K562 (cell line): ENCODE measurements around the gene ADAMTS14. TPM values are rescaled to one million over a fixed set of nuclear protein-coding genes. Genes with fewer than 3 reads are reported as not detected.
A peak's percentile ranks its signal among the peaks of the same experiment; 100 is the strongest.

Experiments used
- ARID1B ChIP-seq: fragments of 450-650 bp; IDR thresholded peaks from 2 replicates; pipeline ENCODE4 v1.6.1; 2016; ENCODE audit warnings: antibody characterized with exemption, mild to moderate bottlenecking, inconsistent platforms
- BRD9 ChIP-seq: fragments of 450-650 bp; IDR thresholded peaks from 2 replicates; pipeline ENCODE4 v1.6.1; 2018; ENCODE audit warnings: low read depth; ENCODE audit not compliant: partially characterized antibody
- CBFB ChIP-seq: sonication (generic); formaldehyde crosslinking; IDR thresholded peaks from 2 replicates; pipeline ENCODE4 v1.4.0; 2020; ENCODE audit warnings: mild to moderate bottlenecking, missing genetic modification reagents
- DMBX1 ChIP-seq: fragments of 250-450 bp; sonication (Bioruptor Pico); IDR thresholded peaks from 2 replicates; pipeline ENCODE4 v1.8.0; 2022; ENCODE audit warnings: inconsistent platforms, mild to moderate bottlenecking, moderate library complexity, borderline replicate concordance
- ELF1 ChIP-seq: fragments of 200-800 bp; sonication (Bioruptor generic); IDR thresholded peaks from 2 replicates; pipeline ENCODE4 v1.6.1; 2016; ENCODE audit warnings: missing genetic modification characterization, missing compliant biosample characterization
- FOXM1 ChIP-seq, 2 experiments: fragments of 450-650 bp in 1 of 2; sonication (generic) in 1 of 2; formaldehyde crosslinking in 1 of 2; IDR thresholded peaks; 2 replicates each; pipeline versions ENCODE4 v1.6.1 to v1.9.0; 2017 to 2022; ENCODE audit warnings: low read depth in 2 of 2, mild to moderate bottlenecking in 2 of 2, missing genetic modification reagents in 1 of 2, moderate library complexity in 1 of 2
- GABPB2 ChIP-seq: fragments of 250-450 bp; sonication (Bioruptor Pico); conservative IDR thresholded peaks from 2 replicates; pipeline ENCODE4 v1.5.1; 2021; ENCODE audit warnings: mild to moderate bottlenecking
- IFI16 ChIP-seq: fragments of 250-450 bp; sonication (Bioruptor Pico); IDR thresholded peaks from 2 replicates; pipeline ENCODE4 v2.1.2; 2022; ENCODE audit warnings: mild to moderate bottlenecking, inconsistent platforms
- JUNB ChIP-seq: fragments of 450-650 bp; formaldehyde crosslinking; conservative IDR thresholded peaks from 2 replicates; pipeline ENCODE4 v1.4.0; 2020; ENCODE audit warnings: mild to moderate bottlenecking
- PTRF ChIP-seq: fragments of 450-650 bp; IDR thresholded peaks from 2 replicates; pipeline ENCODE4 v1.6.1; 2016; ENCODE audit warnings: mild to moderate bottlenecking, missing genetic modification characterization, missing compliant biosample characterization
- RUNX1 ChIP-seq: sonication (generic); IDR thresholded peaks from 2 replicates; pipeline ENCODE4 v1.6.1; 2016; ENCODE audit warnings: antibody characterized with exemption, low read depth
- SMARCA4 ChIP-seq: fragments of 450-650 bp; IDR thresholded peaks from 2 replicates; pipeline ENCODE4 v1.6.1; 2016
- SMARCA5 ChIP-seq: fragments of 450-650 bp; IDR thresholded peaks from 2 replicates; pipeline ENCODE4 v1.6.1; 2016
- SMARCE1 ChIP-seq: fragments of 450-650 bp; IDR thresholded peaks from 2 replicates; pipeline ENCODE4 v1.7.1; 2016; ENCODE audit warnings: mild to moderate bottlenecking
- SRSF1 ChIP-seq: fragments of 200-400 bp; formaldehyde crosslinking; IDR thresholded peaks from 2 replicates; pipeline ENCODE4 v1.6.1; 2017; ENCODE audit warnings: mild to moderate bottlenecking, low read depth, low read length, moderate library complexity
- TAF1 ChIP-seq: IDR thresholded peaks from 2 replicates; pipeline ENCODE4 v1.6.1; 2011; ENCODE audit warnings: mild to moderate bottlenecking, low read length, moderate library complexity; ENCODE audit not compliant: insufficient read depth, control insufficient read depth, severe bottlenecking; ENCODE audit errors: extremely low read depth
- TCF7L2 ChIP-seq: fragments of 150-350 bp; IDR thresholded peaks from 2 replicates; pipeline ENCODE4 v1.6.1; 2016; ENCODE audit warnings: low read depth, mild to moderate bottlenecking, low read length, moderate library complexity
- TEAD1 ChIP-seq, 2 experiments: fragments of 450-650 bp in 1 of 2; sonication (generic) in 1 of 2; formaldehyde crosslinking; IDR thresholded peaks; 2 replicates each; pipeline versions ENCODE4 v1.4.0 to v1.8.0; 2020 to 2022; ENCODE audit warnings: mild to moderate bottlenecking in 2 of 2, missing genetic modification reagents in 1 of 2
- WHSC1 ChIP-seq: IDR thresholded peaks from one replicate; pipeline ENCODE4 v1.6.1; 2012; ENCODE audit warnings: low read length, control low read depth, inconsistent platforms
- ZNF282 ChIP-seq: sonication (generic); formaldehyde crosslinking; IDR thresholded peaks from 2 replicates; pipeline ENCODE4 v1.8.1; 2023; ENCODE audit warnings: missing genetic modification reagents
- ZNF764 ChIP-seq: fragments of 250-450 bp; sonication (Bioruptor Pico); IDR thresholded peaks from 2 replicates; pipeline ENCODE4 v1.4.0; 2020; ENCODE audit warnings: low read depth, mild to moderate bottlenecking, moderate library complexity
- polyA plus RNA-seq, 8 experiments: library from polyadenylated mRNA; depleted of rRNA in 4 of 8; stranded (reverse) in 5 of 8; unstranded in 3 of 8; fragments of >200 nt; fragmentation: Nextera tagmentation in 2 of 8; fragmentation: Illumina TruSeq in 1 of 8; extraction: Ambion mirVana in 2 of 8; extraction: Trizol in 1 of 8; gene quantifications; 2 replicates each; pipeline versions ENCODE4 v1.2.1 to v1.2.3, GENCODE V29; 2011 to 2014; ENCODE audit warnings: inconsistent platforms in 1 of 8, missing spikeins in 1 of 8
- total RNA-seq, 7 experiments: library from RNA; depleted of rRNA in 6 of 7; stranded (reverse); fragments of >200 nt in 6 of 7; fragmentation: Illumina TruSeq in 2 of 7; extraction: Trizol in 2 of 7; gene quantifications; 2 replicates each; pipeline versions ENCODE4 v1.2.1 to v1.2.3, GENCODE V29; 2011 to 2021; ENCODE audit warnings: low replicate concordance in 1 of 7
- TF ChIP-seq, protein P1 (sequence below): fragments of 250-450 bp; sonication (Bioruptor Pico); IDR thresholded peaks from 2 replicates; pipeline ENCODE4 v1.9.0; 2021; ENCODE audit warnings: mild to moderate bottlenecking, inconsistent platforms
- TF ChIP-seq, protein P2 (sequence below): sonication (generic); formaldehyde crosslinking; IDR thresholded peaks from 2 replicates; pipeline ENCODE4 v1.8.1; 2023; ENCODE audit warnings: mild to moderate bottlenecking, missing genetic modification reagents

Gene ADAMTS14
- total and polyA plus RNA-seq, 9 of the 15 experiments (the other 6 are each of a cell fraction or from before 2014, with no cell fraction given) = 0.04 to 37.4 (median 15.9) TPM

DNA sequence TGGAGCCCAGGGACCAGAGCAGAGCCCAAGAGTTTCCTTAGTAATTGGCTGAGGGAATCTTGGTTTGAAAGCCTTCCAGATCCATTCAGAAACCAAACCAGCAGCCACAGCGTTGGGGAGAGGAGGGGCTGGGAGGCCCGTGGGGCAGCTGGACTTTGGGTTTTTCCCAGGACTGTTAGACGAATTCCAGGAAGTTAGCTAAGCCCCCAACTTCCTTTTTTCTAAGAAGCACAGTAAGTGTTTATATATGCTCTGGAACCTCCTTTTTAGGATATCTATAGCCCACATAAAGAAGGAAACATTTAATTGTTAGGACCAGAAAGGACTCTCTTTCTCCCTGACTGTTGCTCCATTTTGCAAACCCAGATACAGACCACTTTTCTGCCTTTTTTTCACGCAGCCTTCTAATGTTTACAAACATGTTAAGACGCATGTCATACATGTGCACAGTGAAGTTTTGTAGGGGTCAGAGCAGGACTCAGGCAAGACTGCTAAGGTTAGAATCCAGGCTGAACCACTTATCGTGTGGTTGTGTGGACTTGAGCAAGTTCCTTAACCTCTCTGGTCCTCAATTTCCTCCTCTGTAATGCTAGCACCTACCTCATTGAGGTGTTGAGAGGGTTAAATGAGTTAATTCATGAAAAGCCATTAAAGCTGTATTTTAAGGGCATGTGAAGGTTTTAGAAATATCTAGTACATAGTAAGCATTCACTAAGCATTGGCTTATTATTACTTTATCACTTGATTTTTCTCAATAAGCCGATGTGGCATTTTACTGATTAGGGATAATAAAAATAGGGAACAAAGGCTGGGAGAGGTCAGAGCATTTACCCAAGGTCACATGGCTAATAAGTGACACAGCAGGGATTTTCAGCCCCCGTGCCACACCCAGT is 70.5 kb downstream of the ADAMTS14 start (continued):
- TF ChIP-seq, protein P1, sequence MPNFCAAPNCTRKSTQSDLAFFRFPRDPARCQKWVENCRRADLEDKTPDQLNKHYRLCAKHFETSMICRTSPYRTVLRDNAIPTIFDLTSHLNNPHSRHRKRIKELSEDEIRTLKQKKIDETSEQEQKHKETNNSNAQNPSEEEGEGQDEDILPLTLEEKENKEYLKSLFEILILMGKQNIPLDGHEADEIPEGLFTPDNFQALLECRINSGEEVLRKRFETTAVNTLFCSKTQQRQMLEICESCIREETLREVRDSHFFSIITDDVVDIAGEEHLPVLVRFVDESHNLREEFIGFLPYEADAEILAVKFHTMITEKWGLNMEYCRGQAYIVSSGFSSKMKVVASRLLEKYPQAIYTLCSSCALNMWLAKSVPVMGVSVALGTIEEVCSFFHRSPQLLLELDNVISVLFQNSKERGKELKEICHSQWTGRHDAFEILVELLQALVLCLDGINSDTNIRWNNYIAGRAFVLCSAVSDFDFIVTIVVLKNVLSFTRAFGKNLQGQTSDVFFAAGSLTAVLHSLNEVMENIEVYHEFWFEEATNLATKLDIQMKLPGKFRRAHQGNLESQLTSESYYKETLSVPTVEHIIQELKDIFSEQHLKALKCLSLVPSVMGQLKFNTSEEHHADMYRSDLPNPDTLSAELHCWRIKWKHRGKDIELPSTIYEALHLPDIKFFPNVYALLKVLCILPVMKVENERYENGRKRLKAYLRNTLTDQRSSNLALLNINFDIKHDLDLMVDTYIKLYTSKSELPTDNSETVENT (CRISPR knock-in tag) = no peak
- TF ChIP-seq, protein P2, sequence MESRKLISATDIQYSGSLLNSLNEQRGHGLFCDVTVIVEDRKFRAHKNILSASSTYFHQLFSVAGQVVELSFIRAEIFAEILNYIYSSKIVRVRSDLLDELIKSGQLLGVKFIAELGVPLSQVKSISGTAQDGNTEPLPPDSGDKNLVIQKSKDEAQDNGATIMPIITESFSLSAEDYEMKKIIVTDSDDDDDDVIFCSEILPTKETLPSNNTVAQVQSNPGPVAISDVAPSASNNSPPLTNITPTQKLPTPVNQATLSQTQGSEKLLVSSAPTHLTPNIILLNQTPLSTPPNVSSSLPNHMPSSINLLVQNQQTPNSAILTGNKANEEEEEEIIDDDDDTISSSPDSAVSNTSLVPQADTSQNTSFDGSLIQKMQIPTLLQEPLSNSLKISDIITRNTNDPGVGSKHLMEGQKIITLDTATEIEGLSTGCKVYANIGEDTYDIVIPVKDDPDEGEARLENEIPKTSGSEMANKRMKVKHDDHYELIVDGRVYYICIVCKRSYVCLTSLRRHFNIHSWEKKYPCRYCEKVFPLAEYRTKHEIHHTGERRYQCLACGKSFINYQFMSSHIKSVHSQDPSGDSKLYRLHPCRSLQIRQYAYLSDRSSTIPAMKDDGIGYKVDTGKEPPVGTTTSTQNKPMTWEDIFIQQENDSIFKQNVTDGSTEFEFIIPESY (CRISPR knock-in tag) = peak; percentile 27; the same call in 1 of the 2 replicates
- TF ChIP-seq SMARCE1 (peak; percentile 70), BRD9 (peak; percentile 78), PTRF (tag) (no peak), SRSF1 (no peak), RUNX1 (no peak), ARID1B (peak; percentile 74), ZNF764 (CRISPR knock-in tag) (no peak), TAF1 (no peak), WHSC1 (no peak), TEAD1 (CRISPR knock-in tag; IDR thresholded peaks at IDR 0.05) (0 out of 4 replicates have a peak, but pooled peaks of 1 of the 2 experiments have one; percentile 17), SMARCA5 (peak; percentile 19; the same call in 1 of the 2 replicates), CBFB (CRISPR knock-in tag) (no peak), TCF7L2 (no peak), GABPB2 (CRISPR knock-in tag) (no peak), ZNF282 (CRISPR knock-in tag) (no peak), FOXM1 (IDR thresholded peaks at IDR 0.05; ENCODE audit: low read depth) (no peak; the same call in 1 of the 2 replicates), FOXM1 (CRISPR knock-in tag; IDR thresholded peaks at IDR 0.05; ENCODE audit: low read depth) (no peak), IFI16 (CRISPR knock-in tag) (no peak), JUNB (CRISPR knock-in tag) (no peak), SMARCA4 (peak; percentile 65; the same call in 1 of the 2 replicates), DMBX1 (CRISPR knock-in tag) (no peak; the same call in none of the 2 replicates), ELF1 (tag) (peak; percentile 42; the same call in 1 of the 2 replicates)
